Measurements from ENCODE around the gene PCP4L1.
"Not testable (repeated sequence)": the region's sequence is repeated elsewhere in the genome, so short reads cannot be mapped to it uniquely, and the experiment has no call there.

Gene PCP4L1

GRCh38 chr1:161228032-161228431 lies 30.5 kb upstream of the PCP4L1 start:
- no peak for DNase-seq (ENCODE audit: low read depth in 2 of 2)

- DNase-seq (ENCODE audit: low read depth in 2 of 2): no peak
Measured at GRCh38 chr1:161229896-161230295, 28.6 kb upstream of the PCP4L1 start.

GRCh38 chr1:161230762-161231161 lies 27.8 kb upstream of the PCP4L1 start:
- no peak for DNase-seq (ENCODE audit: low read depth in 2 of 2)

GRCh38 chr1:161233102-161233501 lies 25.4 kb upstream of the PCP4L1 start:
- DNase-seq (ENCODE audit: low read depth in 2 of 2): no peak

GRCh38 chr1:161235957-161236775 lies 22.4 kb upstream of the PCP4L1 start:
- DNase-seq (ENCODE audit: low read depth in 2 of 2): no peak

- no peak for DNase-seq (ENCODE audit: low read depth in 2 of 2)
Measured at GRCh38 chr1:161238039-161238473, 20.5 kb upstream of the PCP4L1 start, which contains the start of gene NR1I3. Gene NR1I3, minus strand, starts transcription at chr1:161238203. Its CDS starts 1,638 bp downstream, at chr1:161236565.

GRCh38 chr1:161241682-161242081 lies 16.9 kb upstream of the PCP4L1 start:
- DNase-seq (ENCODE audit: low read depth in 2 of 2): no peak

GRCh38 chr1:161242313-161242712 lies 16.2 kb upstream of the PCP4L1 start:
- DNase-seq (ENCODE audit: low read depth in 2 of 2): no peak

GRCh38 chr1:161244888-161245287 lies 13.7 kb upstream of the PCP4L1 start:
- no peak for DNase-seq (ENCODE audit: low read depth in 2 of 2)

GRCh38 chr1:161250100-161250499 lies 8.4 kb upstream of the PCP4L1 start:
- DNase-seq (ENCODE audit: low read depth in 2 of 2): not testable (repeated sequence)

GRCh38 chr1:161250829-161251228 lies 7.7 kb upstream of the PCP4L1 start:
- DNase-seq (ENCODE audit: low read depth in 2 of 2): no peak

- DNase-seq (ENCODE audit: low read depth in 2 of 2): no peak
Measured at GRCh38 chr1:161251579-161251978, 7.0 kb upstream of the PCP4L1 start.

GRCh38 chr1:161255302-161255701 lies 3.2 kb upstream of the PCP4L1 start:
- DNase-seq (ENCODE audit: low read depth in 2 of 2): not testable (repeated sequence)

- DNase-seq (ENCODE audit: low read depth in 2 of 2): not testable (repeated sequence)
Measured at GRCh38 chr1:161255955-161256520, 2.5 kb upstream of the PCP4L1 start.

GRCh38 chr1:161257109-161257508 lies 1.4 kb upstream of the PCP4L1 start:
- DNase-seq (ENCODE audit: low read depth in 2 of 2): not testable (repeated sequence)

GRCh38 chr1:161259345-161259702 lies 779 bp downstream of the PCP4L1 start:
- DNase-seq (ENCODE audit: low read depth in 2 of 2): no peak

- DNase-seq (ENCODE audit: low read depth in 2 of 2): no peak
Measured at GRCh38 chr1:161259765-161260164, 1.2 kb downstream of the PCP4L1 start.

GRCh38 chr1:161260376-161261260 lies 2.1 kb downstream of the PCP4L1 start:
- no peak for DNase-seq (ENCODE audit: low read depth in 2 of 2)

GRCh38 chr1:161261261-161262235 lies 3.0 kb downstream of the PCP4L1 start:
- DNase-seq (ENCODE audit: low read depth in 2 of 2): no peak

- no peak for DNase-seq (ENCODE audit: low read depth in 2 of 2)
Measured at GRCh38 chr1:161265305-161265704, 6.8 kb downstream of the PCP4L1 start.

- no peak for DNase-seq (ENCODE audit: low read depth in 2 of 2)
Measured at GRCh38 chr1:161266202-161266601, 7.7 kb downstream of the PCP4L1 start.

Measured in stimulated activated CD4-positive, alpha-beta T cell treated with anti-CD3 and anti-CD28 coated beads, Interleukin-15, amount 100 ng/mL, for 48 hours (primary cell).